HG03039 (cell line): Measurements from ENCODE around the gene RASL12.
"Not testable (repeated sequence)": the region's sequence is repeated elsewhere in the genome, so short reads cannot be mapped to it uniquely, and the experiment has no call there.

Experiments used
- ATAC-seq: cut with Tn5 transposase; IDR thresholded peaks from one replicate; pipeline ENCODE4 v1.9.1; 2021; ENCODE audit warnings: mild to moderate bottlenecking, moderate library complexity; ENCODE audit not compliant: unreplicated experiment

The RASL12 gene

GRCh38 chr15:65067645-65068402, at the start of gene RASL12:
TSS of gene RASL12 (minus strand) at chr15:65067991. CDS start at chr15:65067835, 156 bp downstream.
- no peak for ATAC-seq

DNA sequence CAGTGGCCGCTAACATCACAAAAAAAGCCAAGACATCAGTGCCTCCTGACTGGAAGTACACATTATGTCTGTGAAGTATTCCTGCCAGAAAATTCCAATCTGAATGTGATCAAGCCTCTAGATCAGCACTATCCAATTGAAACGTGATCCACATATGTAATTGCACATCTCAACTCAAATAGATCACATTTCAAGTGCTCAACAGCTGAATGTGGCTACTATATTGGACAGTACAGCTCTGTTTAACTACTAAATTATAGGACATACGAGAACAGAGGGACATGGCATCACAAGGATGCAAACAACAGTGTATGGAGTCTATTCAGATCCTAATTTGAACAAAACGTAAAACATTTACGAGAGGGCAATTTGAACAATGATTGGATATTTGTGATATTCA, 47.8 kb upstream of the RASL12 start:
- no peak for ATAC-seq

DNA sequence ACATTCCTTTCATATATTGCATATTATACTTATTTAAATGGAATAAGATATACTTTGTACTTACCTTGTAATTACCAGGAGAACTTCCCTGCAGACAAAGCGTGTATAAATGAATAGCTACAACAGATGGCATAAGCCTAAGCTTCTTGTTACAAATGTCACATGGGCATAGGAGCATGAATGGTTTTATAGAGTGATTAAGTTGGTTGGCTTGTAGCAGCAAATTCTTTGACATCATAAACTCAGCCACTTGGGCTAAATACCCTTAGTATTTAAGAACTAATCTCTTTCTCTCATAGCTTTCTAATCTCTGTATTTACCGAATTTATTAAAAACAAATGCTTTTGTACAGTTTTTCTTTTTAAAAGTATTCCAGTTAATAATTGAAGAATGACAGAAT, 47.3 kb upstream of the RASL12 start, which contains the start of gene UBAP1L:
UBAP1L (minus strand) TSS at position 115 of the 400 bp plus-strand sequence. CDS start 8,985 bp downstream, outside the sequence.
- ATAC-seq: no peak

GRCh38 chr15:65110676-65111292, 43.0 kb upstream of the RASL12 start:
- ATAC-seq: no peak

GRCh38 chr15:65106011-65106590, 38.3 kb upstream of the RASL12 start:
- ATAC-seq: no peak

GRCh38 chr15:65105038-65105437, 37.2 kb upstream of the RASL12 start:
- ATAC-seq: no peak

DNA sequence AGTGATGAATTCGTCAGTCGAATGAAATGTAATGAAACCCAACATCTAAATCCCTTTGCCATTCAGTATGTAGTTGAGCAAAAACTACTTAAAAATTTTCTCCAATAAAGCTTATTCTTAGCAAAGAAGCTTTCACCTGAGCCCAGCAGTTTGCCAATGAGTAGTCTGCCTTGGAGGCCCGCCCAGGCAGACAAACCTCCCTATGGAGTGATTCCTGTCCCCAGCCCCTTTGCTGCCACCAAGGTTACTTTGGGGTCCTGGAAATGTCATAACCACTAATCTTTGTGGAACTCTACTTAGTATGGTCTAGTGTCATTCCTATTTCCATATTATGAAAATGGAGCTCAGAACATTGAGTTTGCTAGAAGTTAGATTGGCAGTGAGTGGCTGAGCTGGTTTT, 35.1 kb upstream of the RASL12 start:
- ATAC-seq: no peak

- ATAC-seq: no peak
These were observed 34.3 kb upstream of the RASL12 start for GRCh38 chr15:65101891-65102708.

GRCh38 chr15:65101411-65101890, 33.7 kb upstream of the RASL12 start:
- no peak for ATAC-seq

GRCh38 chr15:65100442-65100841, 32.7 kb upstream of the RASL12 start:
- ATAC-seq: no peak

DNA sequence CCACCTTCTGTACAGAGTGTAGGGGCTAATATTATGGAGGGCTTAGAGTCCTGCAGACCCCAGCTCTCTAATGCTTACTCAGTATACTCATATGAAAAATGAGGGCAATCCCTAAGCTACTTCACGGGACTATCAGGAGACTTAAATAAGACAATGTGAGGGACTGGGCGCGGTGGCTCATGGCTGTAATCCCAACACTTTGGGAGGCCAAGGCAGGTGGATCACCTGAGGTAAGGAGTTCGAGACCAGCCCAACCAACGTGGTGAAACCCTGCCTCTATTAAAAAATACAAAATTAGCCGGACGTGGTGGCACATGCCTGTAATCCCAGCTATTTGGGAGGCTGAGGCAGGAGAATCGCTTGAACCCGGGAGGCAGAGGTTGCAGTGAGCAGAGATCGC, 32.0 kb upstream of the RASL12 start:
- ATAC-seq: not testable (repeated sequence)

DNA sequence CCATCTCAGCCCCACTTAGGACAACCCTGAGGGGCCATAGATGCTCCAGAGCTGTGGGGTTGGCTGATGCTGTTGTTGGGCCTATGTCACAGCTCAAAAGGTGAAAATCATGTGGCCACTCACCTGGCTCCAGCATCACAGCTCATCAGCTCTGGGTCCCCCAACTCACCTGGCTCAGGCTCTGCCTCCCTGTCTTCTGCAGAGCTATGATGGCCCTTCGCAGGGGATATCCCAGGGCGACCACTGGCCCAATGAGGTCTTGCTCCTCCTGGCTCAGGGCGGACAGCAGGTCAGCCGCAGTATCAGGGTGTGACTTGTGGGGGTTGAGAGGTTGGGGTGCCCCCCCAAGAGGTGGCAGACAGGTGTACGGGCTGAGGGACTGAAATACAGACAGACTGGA, 31.5 kb upstream of the RASL12 start:
- no peak for ATAC-seq

- ATAC-seq: no peak
These were observed 30.0 kb upstream of the RASL12 start for GRCh38 chr15:65097651-65098263.

DNA sequence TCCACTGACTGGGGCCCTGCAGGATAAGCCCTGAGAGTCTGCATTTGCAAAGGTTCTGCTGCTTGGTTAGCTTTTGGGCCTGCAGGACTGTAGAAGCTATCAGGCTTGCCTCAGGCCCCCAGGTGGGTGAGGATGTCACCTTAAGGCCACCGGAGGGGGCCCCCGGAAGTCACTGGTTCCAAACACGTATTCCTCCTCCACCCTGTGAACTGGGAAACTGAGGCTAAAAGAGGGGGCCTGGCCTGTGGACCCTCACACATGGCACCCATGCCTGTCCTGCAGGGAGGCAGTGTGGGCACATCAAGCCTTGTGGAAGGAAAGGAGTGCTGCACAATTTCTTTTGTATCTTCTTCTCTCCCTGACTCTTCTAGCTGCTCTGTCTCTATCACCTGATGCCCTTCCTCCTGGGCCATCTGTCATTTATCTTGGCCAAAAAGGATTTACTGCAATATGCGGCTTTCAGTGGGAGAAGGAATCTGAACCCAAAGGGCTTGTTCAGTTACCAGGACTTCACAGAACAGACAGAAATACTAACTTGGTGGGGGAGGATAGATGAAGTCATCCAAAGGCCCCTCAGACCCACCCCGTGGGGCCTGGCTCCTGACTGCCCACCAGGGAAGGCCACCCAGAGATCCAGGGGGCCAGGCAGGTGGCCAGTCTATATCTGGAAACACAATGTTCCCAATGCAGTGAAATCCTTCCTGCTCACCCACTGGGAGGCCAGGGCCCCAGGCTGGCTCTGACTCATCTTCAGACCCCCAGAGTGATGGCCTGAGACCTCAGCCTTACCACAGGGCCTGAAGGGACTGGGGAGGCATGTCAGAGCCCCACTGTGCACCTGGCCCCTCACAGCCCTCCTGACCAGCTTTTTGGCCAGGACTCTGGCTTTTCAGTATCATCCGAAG, 28.9 kb upstream of the RASL12 start:
- no peak for ATAC-seq

- ATAC-seq: no peak
These were observed 27.9 kb upstream of the RASL12 start for GRCh38 chr15:65095747-65096104.

GRCh38 chr15:65095011-65095746, 27.4 kb upstream of the RASL12 start:
- no peak for ATAC-seq

- no peak for ATAC-seq
These were observed 26.7 kb upstream of the RASL12 start for GRCh38 chr15:65094294-65094995.

GRCh38 chr15:65093793-65094170, 26.0 kb upstream of the RASL12 start:
- not testable (repeated sequence) for ATAC-seq
